BJ (cell line): ENCODE results near the gene PEX14. TPM values are rescaled to one million over a fixed set of nuclear protein-coding genes. Genes with fewer than 3 reads are reported as not detected.

ENCODE experiments used
- CTCF ChIA-PET: fragments of 350-600 bp; formaldehyde crosslinking; extraction: SDS; loops from one replicate; lab custom pipeline; 2021; ENCODE audit warnings: antibody characterized with exemption, inconsistent platforms; lab: Yijun Ruan, JAX
- POLR2A ChIA-PET: fragments of 300-600 bp; sonication (Branson Sonifier 250); formaldehyde crosslinking; extraction: SDS; loops from one replicate; lab custom pipeline; 2021; ENCODE audit warnings: antibody characterized with exemption; lab: Charles Lee
- DNase-seq: peaks from one replicate; pipeline ENCODE4 v3.0.0-alpha.2; 2011; ENCODE audit warnings: low read depth
- H3K27me3 ChIP-seq: 2 replicates; pipeline ENCODE4 v1.6.0; 2011; ENCODE audit warnings: low read length; ENCODE audit not compliant: control insufficient read depth, insufficient read depth
- H3K36me3 ChIP-seq: 2 replicates; pipeline ENCODE4 v1.5.1; 2011; ENCODE audit warnings: low read length; ENCODE audit not compliant: control insufficient read depth, insufficient read depth
- H3K4me3 ChIP-seq: 2 replicates; pipeline ENCODE4 v1.5.1; 2011; ENCODE audit warnings: low read depth, mild to moderate bottlenecking, control low read depth, low read length
- CTCF ChIP-seq: IDR thresholded peaks from 2 replicates; pipeline ENCODE4 v1.5.1; 2011; ENCODE audit warnings: low read depth, mild to moderate bottlenecking, control low read depth, inconsistent platforms, low read length, moderate library complexity; ENCODE audit not compliant: insufficient read depth
- polyA plus RNA-seq: library from polyadenylated mRNA; depleted of rRNA; stranded (reverse); fragments of >200 nt; gene quantifications from 2 replicates; pipeline ENCODE4 v1.2.3, GENCODE V29; 2011

Gene PEX14
- polyA plus RNA-seq, 1 experiment, result 10.1 TPM

- DNase-seq, result no peak
- Histone ChIP-seq H3K36me3 (no peaks in the 10 kb centered on the region), H3K4me3 (no peak overlapping the region), H3K27me3 (no peaks in the 10 kb centered on the region)
- ChIA-PET CTCF (no interaction called here), POLR2A (no interaction called here)
- TF ChIP-seq CTCF, result no peak
These were observed 199.5 kb downstream of the PEX14 start for GRCh38 chr1:10674222-10674621.

- no peak for TF ChIP-seq CTCF
- Histone ChIP-seq H3K27me3 (no peaks in the 10 kb centered on the region), H3K4me3 (no peak overlapping the region), H3K36me3 (no peaks in the 10 kb centered on the region)
- ChIA-PET POLR2A (no interaction called here), CTCF (no interaction called here)
- DNase-seq, result no peak
These were observed 200.2 kb downstream of the PEX14 start for GRCh38 chr1:10674700-10675609.

GRCh38 chr1:10675813-10676212, 201.1 kb downstream of the PEX14 start:
- no peak for DNase-seq
- ChIA-PET POLR2A (no interaction called here), CTCF (interaction anchor here (0.6 kb wide), 1 partner anchor 223 kb away, joined by 7 read pairs; no protein-coding TSS in a partner anchor)
- no peak for TF ChIP-seq CTCF
- Histone ChIP-seq H3K4me3 (no peak overlapping the region), H3K36me3 (no peaks in the 10 kb centered on the region), H3K27me3 (no peaks in the 10 kb centered on the region)

GRCh38 chr1:10676963-10677362, 202.2 kb downstream of the PEX14 start:
- Histone ChIP-seq H3K4me3 (no peak overlapping the region), H3K36me3 (no peaks in the 10 kb centered on the region), H3K27me3 (no peaks in the 10 kb centered on the region)
- no peak for TF ChIP-seq CTCF
- CTCF ChIA-PET, result no interaction called here
- no peak for DNase-seq
- POLR2A ChIA-PET, result no interaction called here

- no peaks in the 10 kb centered on the region for H3K36me3 ChIP-seq
- ChIA-PET CTCF (no interaction called here), POLR2A (interaction anchor here (0.6 kb wide), 1 partner anchor 122 kb away, joined by 3 read pairs; no protein-coding TSS in a partner anchor)
- no peak for DNase-seq
- no peaks in the 10 kb centered on the region for H3K27me3 ChIP-seq
- H3K4me3 ChIP-seq, result no peak overlapping the region
- TF ChIP-seq CTCF, result no peak
These were observed 203.0 kb downstream of the PEX14 start for GRCh38 chr1:10677491-10678391.
